M059J (cell line): Measurements from ENCODE around the gene SUN1. TPM values are rescaled to one million over a fixed set of nuclear protein-coding genes. Genes with fewer than 3 reads are reported as not detected.
"Not testable (repeated sequence)": the region's sequence is repeated elsewhere in the genome, so short reads cannot be mapped to it uniquely, and the experiment has no call there.

Experiments used
- DNase-seq: peaks from one replicate; pipeline ENCODE4 v3.0.0-alpha.2; 2012; ENCODE audit warnings: low read depth
- total RNA-seq: library from RNA; depleted of rRNA; stranded (reverse); fragments of >200 nt; shearing (Covaris generic); gene quantifications from 2 replicates; pipeline ENCODE4 v1.2.3, GENCODE V29; 2014; rRNA removed

The SUN1 gene, protein sequence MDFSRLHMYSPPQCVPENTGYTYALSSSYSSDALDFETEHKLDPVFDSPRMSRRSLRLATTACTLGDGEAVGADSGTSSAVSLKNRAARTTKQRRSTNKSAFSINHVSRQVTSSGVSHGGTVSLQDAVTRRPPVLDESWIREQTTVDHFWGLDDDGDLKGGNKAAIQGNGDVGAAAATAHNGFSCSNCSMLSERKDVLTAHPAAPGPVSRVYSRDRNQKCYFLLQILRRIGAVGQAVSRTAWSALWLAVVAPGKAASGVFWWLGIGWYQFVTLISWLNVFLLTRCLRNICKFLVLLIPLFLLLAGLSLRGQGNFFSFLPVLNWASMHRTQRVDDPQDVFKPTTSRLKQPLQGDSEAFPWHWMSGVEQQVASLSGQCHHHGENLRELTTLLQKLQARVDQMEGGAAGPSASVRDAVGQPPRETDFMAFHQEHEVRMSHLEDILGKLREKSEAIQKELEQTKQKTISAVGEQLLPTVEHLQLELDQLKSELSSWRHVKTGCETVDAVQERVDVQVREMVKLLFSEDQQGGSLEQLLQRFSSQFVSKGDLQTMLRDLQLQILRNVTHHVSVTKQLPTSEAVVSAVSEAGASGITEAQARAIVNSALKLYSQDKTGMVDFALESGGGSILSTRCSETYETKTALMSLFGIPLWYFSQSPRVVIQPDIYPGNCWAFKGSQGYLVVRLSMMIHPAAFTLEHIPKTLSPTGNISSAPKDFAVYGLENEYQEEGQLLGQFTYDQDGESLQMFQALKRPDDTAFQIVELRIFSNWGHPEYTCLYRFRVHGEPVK
- total RNA-seq = 66.8 and 169 TPM in 2 replicates

DNA sequence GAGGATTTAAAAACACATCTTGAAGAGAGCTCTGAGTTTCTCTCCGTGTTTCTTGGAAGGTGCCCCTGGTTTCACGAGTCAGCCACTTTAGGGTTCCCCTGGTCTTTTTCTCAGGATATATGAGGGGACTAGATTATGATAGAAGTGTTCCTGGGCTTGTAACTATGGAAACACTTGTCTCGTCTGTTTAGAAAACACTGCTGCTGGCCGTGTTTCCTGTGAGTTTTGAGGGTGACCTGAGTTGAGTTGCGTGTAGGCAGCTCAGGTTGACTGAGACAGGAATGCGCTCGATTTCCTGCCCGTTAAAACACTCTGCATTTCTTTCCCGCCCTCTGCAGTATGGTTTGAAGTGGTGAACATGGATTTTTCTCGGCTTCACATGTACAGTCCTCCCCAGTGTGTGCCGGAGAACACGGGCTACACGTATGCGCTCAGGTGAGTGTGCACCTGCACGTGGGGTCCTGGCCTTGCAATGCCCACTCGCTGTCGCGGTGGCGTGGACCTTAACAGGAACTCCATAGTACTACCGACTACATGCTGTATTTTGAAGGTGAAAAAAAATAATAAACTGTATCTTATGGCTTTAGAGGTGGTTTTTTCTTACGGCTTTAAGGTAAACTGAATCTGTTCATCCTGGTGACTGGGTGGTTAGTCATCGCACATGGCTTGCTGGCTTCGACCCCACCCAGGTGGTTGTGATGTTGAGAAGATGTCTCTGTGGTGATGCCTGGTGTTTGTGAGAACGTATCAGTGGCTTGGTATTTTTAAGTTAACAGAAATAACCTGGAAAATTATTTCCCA, at the start of gene SUN1:
Gene SUN1, plus strand, starts transcription at position 310 of the 801 bp plus-strand sequence. Its CDS starts 49 bp downstream, at position 359.
- peak; percentile 97 for DNase-seq

DNA sequence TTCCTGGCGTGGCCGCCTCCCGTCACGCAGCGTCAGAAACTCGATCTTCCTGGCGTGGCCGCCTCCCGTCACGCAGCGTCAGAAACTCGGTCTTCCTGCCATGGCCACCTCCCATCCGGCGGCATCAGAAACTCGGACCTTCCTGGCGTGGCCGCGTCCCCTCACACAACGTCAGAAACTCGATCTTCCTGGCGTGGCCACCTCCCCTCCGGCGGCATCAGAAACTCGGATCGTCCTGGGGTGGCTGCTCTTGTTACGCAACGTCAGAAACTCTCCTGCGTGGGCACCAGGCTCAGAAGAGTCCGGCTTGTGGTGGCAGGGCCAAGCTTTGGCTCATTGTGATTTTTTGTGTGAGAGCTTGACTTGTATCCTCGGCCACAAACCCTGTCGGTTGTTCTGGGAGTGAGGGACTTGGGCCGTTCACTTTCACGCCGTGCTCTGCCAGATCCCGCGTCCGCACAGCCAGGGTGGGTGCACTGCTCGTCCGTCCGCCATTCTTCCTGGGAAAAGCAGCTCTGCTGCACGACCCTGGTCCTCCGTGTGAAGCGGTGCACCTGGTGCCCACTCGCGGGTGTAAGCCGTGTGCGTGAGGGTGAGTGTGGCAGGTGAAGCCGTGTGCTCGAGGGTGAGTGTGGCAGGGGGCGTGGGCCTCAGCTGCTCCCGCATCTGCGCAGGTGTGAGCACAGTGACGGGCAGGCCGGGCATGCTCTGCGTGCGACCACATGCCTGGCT, 49.4 kb upstream of the SUN1 start:
- DNase-seq = no peak

DNA sequence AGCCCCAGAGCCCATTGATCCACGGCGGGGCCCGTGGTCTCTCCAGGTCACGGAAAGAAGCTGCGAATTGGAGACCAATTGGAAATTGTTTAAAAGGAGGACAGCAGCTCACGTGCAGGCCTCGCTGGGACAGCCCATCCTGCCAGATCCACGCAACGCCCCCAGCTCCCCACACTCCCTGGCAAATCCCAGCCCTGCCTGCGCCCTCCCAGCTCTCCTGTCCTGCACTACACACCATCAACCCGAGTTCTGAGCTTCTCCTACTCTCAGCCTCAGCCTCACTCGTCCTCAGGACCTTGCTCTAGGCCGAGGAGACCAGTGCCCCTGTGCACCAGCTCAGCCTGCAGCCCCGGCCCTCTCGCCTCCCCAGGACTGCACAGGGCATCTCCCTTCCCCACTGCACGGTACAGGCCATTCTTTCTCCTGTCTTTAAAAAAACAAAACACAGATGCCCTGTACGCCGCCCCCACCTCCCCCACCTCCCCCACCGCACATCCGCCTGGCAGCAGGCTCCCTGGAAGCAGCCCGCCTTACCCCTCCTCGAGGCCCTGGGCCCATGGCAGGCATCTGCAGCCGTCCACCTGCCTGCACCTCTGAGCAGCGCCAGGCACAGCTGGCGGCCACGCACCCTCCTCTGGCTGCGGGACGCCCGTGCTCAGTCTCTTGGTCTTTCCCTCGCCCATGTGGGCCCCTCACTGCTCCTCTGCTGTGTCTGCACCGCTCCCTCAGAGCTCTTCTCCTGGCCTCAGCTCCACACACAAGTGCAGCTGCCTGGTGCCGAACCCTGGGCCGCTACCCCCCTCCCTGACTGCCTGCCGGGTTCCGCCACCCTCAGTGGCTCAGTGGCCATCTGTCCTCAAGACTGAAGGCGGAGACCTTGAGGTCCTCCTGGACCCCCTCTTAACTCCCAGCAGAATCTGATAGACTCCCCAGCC, 48.5 kb upstream of the SUN1 start:
- DNase-seq = no peak

DNA sequence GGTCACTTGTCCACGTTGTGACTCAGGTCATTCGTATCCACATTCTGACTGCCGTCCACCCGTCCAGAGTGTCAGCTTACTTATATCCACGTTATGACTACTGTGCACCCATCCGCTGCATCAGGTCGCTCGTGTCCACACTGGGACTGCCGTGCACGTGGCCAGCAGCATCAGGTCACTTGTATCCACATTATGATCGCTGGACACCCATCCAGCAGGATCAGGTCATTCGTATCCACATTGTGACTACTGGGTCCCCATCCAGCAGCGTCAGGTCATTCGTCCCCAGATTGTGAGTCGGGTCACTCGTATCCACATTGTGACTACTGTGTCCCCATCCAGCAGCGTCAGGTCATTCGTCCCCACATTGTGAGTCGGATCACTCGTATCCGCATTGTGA, 47.3 kb upstream of the SUN1 start:
- DNase-seq = no peak

DNA sequence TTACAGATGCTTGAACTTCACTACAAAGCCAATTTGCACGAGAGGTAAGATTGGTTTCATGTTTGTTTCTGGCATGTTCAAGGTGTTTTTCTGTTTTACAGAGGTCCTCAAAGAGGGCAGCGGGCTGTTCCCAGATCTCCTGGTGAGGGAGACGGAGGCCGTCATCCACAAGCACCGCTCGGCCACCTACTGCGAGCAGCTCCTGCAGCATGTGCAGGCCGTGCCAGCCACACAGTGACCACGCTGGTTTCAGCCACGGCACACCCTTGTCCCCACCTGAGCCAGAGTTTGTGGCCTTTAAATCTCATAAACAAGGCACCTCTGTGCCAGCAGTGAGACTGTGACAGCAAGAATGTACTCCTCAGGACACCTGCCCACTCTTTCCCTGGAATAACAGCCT, 46.9 kb upstream of the SUN1 start:
- DNase-seq = no peak

DNA sequence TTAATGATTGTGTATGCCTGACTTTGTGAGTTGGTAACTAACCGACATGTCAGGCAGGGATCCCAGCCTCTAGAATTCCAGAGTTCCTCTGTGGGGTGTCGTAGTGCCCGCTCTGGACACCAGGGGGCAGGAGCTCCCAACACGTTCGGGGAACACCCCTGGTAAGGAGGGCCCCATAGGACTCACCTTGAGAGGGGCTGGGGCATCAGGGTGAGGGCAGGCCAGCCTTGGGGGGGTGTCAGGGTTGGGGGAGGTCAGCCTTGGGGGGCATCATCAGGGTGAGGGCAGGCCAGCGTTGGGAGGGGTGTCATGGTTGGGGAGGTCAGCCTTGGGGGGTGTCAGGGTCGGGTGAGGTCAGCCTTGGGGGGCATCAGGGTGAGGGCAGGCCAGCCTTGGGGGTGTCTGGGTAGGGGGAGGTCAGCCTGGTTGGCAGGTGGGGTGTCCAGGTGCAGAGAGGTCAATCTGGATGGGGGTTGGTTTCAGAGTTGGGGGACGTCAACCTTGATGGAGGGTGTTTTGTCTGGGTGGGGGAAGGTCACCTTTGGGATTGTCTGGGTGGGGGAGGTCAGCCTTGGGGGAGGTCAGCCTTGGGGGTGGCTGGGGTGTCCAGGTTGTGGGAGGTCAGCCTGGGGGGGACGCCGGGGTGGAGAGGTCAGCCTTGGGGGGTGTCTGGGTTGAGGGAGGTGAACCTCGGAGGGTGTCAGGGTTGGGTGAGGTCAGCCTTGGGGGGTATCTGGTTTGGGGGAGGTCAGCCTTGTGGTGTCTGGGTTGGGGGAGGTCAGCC, 45.6 kb upstream of the SUN1 start:
- DNase-seq = peak; percentile 61

DNA sequence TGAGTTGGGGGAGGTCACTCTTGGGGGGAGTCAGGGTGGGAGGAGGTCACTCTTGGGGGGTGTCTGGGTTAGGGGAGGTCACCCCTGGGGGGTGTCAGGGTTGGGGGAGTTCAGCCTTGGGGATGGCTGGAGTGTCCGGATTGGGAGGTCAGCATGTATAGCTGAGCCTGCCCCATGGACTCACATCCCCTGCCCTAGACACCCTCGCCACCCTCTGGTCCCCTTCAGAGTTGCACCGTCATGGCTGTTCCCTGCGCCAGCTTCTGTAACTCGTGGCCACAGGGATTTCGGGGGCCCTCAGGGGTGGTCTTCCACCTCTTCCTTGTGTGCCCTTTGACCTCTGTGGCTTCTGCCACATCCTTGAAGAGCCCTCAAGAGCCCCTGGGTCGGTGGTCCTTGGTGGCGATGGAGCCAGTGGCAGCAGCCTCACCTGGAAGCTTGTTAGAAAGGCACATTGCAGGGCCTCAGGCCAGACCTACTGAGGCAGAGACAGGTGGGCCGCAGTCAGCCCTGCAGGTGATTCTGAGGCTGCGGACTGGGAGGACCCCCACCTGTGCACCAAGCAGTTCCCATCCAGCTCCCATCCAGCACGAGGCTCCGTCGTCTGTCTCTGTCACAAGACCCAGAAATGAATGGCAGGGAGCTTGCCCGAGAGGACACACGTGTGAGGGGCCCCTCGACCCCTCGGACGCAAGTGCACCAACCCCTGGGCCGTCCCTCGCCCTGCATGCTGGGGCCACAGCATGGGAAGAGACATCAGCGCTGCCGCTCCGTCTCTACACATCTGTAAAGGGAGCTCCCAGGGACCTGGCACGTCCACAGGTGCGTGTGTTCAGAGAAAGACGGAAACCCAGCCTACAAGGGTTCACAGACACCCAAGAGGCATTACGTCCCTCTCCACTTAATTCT, 44.7 kb upstream of the SUN1 start:
- DNase-seq = no peak

DNA sequence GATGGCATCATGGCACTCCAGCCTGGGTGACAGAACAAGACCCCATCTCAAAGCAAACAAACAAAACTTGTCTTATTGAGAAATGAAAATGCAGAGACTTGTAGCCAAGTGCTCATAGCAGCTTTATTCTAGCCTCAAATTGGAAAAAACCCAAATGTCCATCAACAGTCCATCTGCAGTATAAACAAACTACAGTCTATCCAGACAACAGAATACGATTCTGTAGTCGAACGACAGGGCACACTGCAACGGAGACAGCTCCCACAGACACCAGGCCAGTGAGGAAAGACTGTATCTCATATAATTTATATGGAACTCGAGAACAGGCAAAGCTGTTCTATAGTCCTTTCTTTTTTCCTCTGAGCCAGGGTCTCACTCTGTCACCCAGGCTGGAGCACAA, 40.8 kb upstream of the SUN1 start:
- DNase-seq = no peak

DNA sequence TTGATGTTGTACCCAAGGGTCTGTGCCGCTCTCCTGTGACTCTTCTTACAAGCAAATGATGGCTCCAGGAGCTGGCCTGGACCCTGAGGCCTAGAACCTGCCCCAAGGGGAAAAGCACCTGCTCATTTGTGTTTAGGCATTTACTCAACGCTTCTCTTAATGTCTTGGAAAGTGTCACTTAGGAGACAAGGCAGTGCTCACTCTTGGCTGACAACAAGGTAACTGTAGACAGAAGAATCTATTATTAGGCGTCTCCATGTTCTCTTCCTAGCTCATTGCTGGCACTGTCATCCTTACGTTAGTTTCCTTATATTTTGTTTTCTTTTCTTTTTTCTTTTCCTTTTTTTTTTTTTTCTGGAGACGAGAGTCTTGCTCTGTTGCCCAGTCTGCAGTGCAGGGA, 38.1 kb upstream of the SUN1 start:
- no peak for DNase-seq

DNA sequence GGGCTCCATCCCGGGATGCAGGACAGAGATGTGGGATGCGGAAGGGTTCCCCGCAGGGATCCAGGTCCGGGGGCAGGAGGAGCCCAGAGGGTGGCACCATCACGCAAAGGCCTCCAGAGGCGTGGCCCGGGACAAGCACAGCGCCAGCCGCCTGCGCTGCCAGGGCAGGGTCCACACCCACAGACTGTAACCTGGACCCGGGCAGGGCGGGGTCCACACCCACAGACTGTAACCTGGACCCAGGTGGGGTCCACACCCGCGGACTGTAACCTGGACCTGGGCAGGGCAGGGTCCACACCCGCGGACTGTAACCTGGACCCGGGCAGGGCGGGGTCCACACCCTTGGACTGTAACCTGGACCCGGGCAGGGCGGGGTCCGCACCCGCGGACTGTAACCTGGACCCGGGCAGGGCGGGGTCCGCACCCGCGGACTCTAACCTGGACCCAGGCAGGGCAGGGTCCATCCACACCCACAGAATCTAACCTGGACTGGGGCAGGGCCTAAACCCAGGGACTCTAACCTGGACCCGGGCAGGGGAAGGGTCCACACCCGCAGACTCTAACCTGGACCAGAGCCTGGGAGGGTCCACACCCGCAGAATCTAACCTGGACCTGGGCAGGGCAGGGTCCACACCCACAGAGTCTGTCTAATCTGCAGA, 37.5 kb upstream of the SUN1 start:
- DNase-seq = no peak

DNA sequence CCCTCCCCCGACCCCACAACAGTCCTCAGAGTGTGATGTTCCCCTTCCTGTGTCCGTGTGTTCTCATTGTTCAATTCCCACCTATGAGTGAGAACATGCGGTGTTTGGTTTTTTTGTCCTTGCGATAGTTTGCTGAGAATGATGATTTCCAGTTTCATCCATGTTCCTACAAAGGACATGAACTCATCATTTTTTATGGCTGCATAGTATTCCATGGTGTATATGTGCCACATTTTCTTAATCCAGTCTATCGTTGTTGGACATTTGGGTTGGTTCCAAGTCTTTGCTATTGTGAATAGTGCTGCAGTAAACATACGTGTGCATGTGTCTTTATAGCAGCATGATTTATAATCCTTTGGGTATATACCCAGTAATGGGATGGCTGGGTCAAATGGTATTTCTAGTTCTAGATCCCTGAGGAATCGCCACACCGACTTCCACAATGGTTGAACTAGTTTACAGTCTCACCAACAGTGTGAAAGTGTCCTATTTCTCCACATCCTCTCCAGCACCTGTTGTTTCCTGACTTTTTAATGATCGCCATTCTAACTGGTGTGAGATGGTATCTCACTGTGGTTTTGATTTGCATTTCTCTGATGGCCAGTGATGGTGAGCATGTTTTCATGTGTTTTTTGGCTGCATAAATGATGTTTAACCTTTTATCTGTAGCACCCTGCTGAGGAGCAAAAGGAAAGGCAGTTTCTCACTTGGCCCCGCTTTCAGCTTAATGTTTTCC, 35.7 kb upstream of the SUN1 start:
- DNase-seq = not testable (repeated sequence)

DNA sequence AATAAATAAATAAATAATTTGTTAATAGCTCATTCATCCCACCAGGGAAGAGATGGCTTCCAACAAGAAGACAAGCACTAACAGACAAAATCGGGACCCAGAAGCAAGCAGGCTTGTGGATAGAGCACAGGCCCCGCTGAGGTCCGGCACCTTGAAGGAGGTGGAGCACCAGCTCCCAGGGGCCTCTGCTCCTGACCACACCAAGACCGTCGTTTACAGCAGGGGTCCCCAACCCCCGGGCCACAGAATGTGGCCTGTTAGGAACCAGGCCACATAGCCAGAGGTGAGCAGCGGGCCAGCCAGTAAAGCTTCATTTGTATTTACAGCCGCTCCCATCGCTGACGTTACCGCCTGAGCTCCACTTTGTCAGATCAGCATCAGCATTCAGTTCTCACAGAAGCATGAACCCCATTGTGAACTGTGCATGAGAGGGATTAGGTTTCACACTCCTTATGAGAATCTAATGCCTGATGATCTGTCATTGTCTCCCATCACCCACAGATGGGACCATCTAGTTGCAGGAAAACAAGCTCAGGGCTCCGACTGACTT, 33.3 kb upstream of the SUN1 start:
- DNase-seq = no peak

DNA sequence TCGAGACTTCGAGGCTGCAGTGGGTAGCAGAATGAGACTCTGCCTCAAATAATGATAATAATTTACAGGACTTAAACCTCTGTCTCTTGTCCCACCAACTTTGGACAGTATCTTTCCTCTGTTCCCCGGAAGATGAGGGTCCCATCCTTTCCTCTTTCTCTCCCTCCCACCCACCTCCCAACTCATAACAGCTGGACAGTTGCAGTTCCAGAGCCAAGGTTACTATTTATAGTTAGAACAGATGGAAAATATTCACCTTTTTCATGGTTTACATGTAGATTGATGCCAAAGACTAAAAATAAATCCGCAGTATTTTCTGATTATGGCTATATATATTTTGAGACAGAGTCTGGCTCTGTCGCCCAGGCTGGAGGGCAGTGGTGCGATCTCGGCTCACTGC, 31.6 kb upstream of the SUN1 start:
- no peak for DNase-seq

DNA sequence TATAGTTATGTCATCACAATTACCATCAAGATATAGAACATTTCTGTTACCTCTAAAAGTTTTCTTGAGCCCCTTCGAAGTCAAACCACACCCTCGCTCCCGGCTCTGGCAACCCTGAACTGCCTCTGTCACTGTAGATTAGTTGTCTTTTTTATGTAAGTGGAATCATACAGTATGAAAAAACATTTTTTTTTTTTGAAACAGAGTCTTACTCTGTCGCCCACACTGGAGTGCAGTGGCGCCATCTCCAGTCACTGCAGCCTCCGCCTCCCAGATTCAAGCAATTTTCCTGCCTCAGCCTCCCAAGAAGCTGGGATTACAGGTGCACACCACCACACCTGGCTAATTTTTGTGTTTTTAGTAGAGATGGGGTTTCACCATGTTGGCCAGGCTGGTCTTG, 30.9 kb upstream of the SUN1 start:
- DNase-seq = not testable (repeated sequence)

DNA sequence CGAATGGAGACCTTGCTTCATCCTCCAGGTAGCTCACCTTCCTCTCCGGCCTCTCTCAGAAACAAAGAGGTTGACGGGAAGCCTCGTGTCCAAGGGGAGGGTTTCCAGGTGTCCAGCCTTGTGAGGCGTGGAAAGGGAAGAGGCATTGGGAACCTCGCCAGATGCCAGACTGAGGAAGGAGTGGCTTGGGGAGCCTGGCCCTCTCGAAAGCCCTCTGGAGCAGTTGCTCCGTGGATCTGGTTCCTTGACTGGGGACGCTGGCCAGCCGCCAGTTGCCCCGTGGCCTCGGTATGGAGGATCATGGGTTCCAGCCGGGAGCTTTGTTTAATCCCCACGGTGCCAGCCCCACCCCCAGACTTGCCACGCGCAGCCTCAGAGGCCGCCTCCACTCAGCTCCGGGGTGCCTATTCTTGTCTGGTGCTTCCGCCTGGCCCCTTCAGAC, 30.3 kb upstream of the SUN1 start:
- no peak for DNase-seq

DNA sequence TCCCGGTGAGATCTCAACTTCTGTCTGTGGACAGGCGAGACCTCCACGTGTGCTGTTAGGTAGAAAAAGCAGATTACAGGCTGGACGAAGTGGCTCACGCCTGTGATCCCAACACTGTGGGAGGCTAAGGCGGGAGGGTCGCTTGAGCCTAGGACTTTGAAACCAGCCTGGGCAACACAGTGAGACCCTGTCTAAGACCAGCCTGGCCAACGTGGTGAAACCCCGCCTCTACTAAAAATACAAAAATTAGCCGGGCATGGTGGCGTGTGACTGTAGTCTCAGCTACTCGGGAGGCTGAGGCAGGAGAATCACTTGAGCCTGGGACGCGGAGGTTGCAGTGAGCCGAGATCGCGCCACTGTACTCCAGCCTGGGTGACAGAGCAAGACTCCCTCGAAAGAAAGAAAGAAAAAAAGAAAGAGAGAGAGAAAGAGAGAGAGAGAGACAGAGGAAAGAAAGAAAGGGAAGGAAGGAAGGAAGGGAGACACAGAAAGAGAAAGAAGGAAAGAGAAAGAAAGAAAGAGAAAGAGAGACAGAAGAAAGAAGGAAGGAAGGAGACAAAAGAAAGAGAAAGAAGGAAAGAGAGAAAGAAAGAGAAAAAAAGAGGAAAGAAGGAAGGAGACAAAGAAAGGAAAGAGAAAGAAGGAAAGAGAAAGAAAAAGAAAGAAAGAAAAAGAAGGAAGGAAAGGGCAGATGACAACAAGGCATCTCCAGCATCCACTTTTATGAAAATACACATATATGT, 29.6 kb upstream of the SUN1 start:
- no peak for DNase-seq
